Loucy (cell line): ENCODE data around the gene TMEM51.

Experiments
- H2AFZ ChIP-seq: fragments of 200-600 bp; sonication (generic); 2 replicates; pipeline ENCODE4 v1.6.0; 2016; ENCODE audit warnings: antibody characterized with exemption, mild to moderate bottlenecking, low read length, moderate library complexity
- H3F3A ChIP-seq: fragments of 200-600 bp; 2 replicates; pipeline ENCODE4 v1.6.0; 2016; ENCODE audit warnings: antibody characterized with exemption, low read depth, mild to moderate bottlenecking
- H3K27me3 ChIP-seq: fragments of 200-600 bp; sonication (generic); 2 replicates; pipeline ENCODE4 v1.6.1; 2014; ENCODE audit warnings: low read length, mild to moderate bottlenecking; ENCODE audit not compliant: insufficient read depth, poor library complexity, severe bottlenecking
- H3K36me3 ChIP-seq: fragments of 200-600 bp; sonication (generic); 2 replicates; pipeline ENCODE4 v1.6.1; 2016; ENCODE audit warnings: low read length; ENCODE audit not compliant: insufficient read depth
- H3K4me1 ChIP-seq: fragments of 200-600 bp; sonication (generic); 2 replicates; pipeline ENCODE4 v1.5.1; 2014; ENCODE audit warnings: low read length, mild to moderate bottlenecking; ENCODE audit not compliant: insufficient read depth, poor library complexity, severe bottlenecking
- H3K4me2 ChIP-seq: fragments of 200-600 bp; sonication (generic); 2 replicates; pipeline ENCODE4 v1.6.0; 2014; ENCODE audit warnings: antibody characterized with exemption, low read length, low read depth, mild to moderate bottlenecking; ENCODE audit not compliant: poor library complexity, severe bottlenecking
- H3K4me3 ChIP-seq: fragments of 200-600 bp; sonication (generic); 2 replicates; pipeline ENCODE4 v1.5.1; 2014; ENCODE audit warnings: low read length, mild to moderate bottlenecking, mixed read lengths; ENCODE audit not compliant: poor library complexity, severe bottlenecking
- H3K79me2 ChIP-seq: fragments of 200-600 bp; sonication (generic); 2 replicates; pipeline ENCODE4 v1.6.1; 2014; ENCODE audit warnings: low read length; ENCODE audit not compliant: insufficient read depth
- H3K9ac ChIP-seq: fragments of 200-600 bp; sonication (generic); 2 replicates; pipeline ENCODE4 v1.6.0; 2014; ENCODE audit warnings: mild to moderate bottlenecking, low read depth, low read length, moderate library complexity; ENCODE audit not compliant: poor library complexity, severe bottlenecking
- H3K9me2 ChIP-seq: fragments of 200-600 bp; sonication (generic); replicated peaks from 2 replicates; pipeline ENCODE4 v1.6.1; 2016; ENCODE audit warnings: low read depth, low read length, mixed read lengths
- H3K9me3 ChIP-seq: fragments of 200-600 bp; sonication (generic); 2 replicates; pipeline ENCODE4 v1.6.1; 2014; ENCODE audit warnings: mild to moderate bottlenecking, antibody characterized with exemption, low read length, low read depth; ENCODE audit not compliant: insufficient read depth
- H4K20me1 ChIP-seq: fragments of 200-600 bp; sonication (generic); 2 replicates; pipeline ENCODE4 v1.6.0; 2014; ENCODE audit warnings: antibody characterized with exemption, low read length, mild to moderate bottlenecking; ENCODE audit not compliant: insufficient read depth, poor library complexity, severe bottlenecking
- EZH2phosphoT487 ChIP-seq: fragments of 200-600 bp; IDR thresholded peaks from 2 replicates; pipeline ENCODE4 v1.6.1; 2018; ENCODE audit warnings: antibody characterized with exemption, mild to moderate bottlenecking, moderate library complexity, borderline replicate concordance
- TF ChIP-seq, protein P1 (sequence below): fragments of 200-600 bp; sonication (generic); conservative IDR thresholded peaks from 2 replicates; pipeline ENCODE4 v1.5.1; 2014; ENCODE audit warnings: mild to moderate bottlenecking, antibody characterized with exemption, low read length

TMEM51 gene

GRCh38 chr1:15106608-15107007 lies 46.9 kb upstream of the TMEM51 start:
- Histone ChIP-seq H3F3A (no peaks in the 10 kb centered on the region), H3K9me2 (no peaks in the 10 kb centered on the region), H3K79me2 (no peaks in the 10 kb centered on the region), H4K20me1 (no peaks in the 10 kb centered on the region), H3K4me3 (no peak overlapping the region), H3K36me3 (no peaks in the 10 kb centered on the region), H3K27me3 (no peaks in the 10 kb centered on the region), H2AFZ (no peak overlapping the region), H3K4me1 (no peaks in the 10 kb centered on the region), H3K4me2 (no peak overlapping the region), H3K9ac (no peak overlapping the region), H3K9me3 (no peaks in the 10 kb centered on the region)
- TF ChIP-seq EZH2phosphoT487, result no peak
- TF ChIP-seq, protein P1, sequence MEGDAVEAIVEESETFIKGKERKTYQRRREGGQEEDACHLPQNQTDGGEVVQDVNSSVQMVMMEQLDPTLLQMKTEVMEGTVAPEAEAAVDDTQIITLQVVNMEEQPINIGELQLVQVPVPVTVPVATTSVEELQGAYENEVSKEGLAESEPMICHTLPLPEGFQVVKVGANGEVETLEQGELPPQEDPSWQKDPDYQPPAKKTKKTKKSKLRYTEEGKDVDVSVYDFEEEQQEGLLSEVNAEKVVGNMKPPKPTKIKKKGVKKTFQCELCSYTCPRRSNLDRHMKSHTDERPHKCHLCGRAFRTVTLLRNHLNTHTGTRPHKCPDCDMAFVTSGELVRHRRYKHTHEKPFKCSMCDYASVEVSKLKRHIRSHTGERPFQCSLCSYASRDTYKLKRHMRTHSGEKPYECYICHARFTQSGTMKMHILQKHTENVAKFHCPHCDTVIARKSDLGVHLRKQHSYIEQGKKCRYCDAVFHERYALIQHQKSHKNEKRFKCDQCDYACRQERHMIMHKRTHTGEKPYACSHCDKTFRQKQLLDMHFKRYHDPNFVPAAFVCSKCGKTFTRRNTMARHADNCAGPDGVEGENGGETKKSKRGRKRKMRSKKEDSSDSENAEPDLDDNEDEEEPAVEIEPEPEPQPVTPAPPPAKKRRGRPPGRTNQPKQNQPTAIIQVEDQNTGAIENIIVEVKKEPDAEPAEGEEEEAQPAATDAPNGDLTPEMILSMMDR, result no peak

GRCh38 chr1:15107058-15107687 lies 46.4 kb upstream of the TMEM51 start:
- H3K27me3 ChIP-seq, result no peaks in the 10 kb centered on the region
- TF ChIP-seq, protein P1, result no peak
- no peak for TF ChIP-seq EZH2phosphoT487

DNA sequence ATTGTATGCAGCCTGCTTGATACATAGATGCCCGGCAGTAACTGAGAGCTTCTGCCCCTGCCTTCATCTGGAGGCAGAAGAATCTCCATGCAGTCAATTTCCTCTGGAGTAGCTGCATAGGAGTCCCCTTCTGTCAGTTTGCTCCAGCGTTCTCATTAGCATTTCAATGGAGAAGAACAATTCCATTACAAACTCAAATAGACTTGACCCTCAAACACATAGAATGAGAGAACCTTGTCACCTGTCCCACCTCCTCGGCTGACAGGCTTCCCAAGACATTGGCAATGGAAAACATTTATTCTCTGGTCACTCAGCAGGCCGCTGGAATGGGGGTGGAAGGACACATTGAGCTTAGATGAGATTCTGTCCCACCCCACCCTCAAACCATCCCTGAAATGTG lies 45.6 kb upstream of the TMEM51 start:
- H3K4me3 ChIP-seq, result no peak overlapping the region
- TF ChIP-seq, protein P1, result no peak
- no peak for TF ChIP-seq EZH2phosphoT487

More at GRCh38 chr1:15107058-15107687, 46.4 kb upstream of the TMEM51 start:
- H4K20me1 ChIP-seq, result no peaks in the 10 kb centered on the region
- no peaks in the 10 kb centered on the region for H3K9me2 ChIP-seq
- H3F3A ChIP-seq, result no peaks in the 10 kb centered on the region
- no peaks in the 10 kb centered on the region for H3K36me3 ChIP-seq
- H2AFZ ChIP-seq, result no peak overlapping the region
- no peaks in the 10 kb centered on the region for H3K79me2 ChIP-seq
- no peaks in the 10 kb centered on the region for H3K9me3 ChIP-seq
- H3K9ac ChIP-seq, result no peak overlapping the region
- no peak overlapping the region for H3K4me2 ChIP-seq
- no peaks in the 10 kb centered on the region for H3K4me1 ChIP-seq
- H3K4me3 ChIP-seq, result no peak overlapping the region

More for the DNA sequence above, 45.6 kb upstream of the TMEM51 start:
- H3K9ac ChIP-seq, result no peak overlapping the region
- no peaks in the 10 kb centered on the region for H3K79me2 ChIP-seq
- no peak overlapping the region for H2AFZ ChIP-seq
- no peaks in the 10 kb centered on the region for H3K36me3 ChIP-seq
- no peaks in the 10 kb centered on the region for H3K9me2 ChIP-seq
- H3K27me3 ChIP-seq, result no peaks in the 10 kb centered on the region
- H3K4me1 ChIP-seq, result no peaks in the 10 kb centered on the region
- no peak overlapping the region for H3K4me2 ChIP-seq
- H3K9me3 ChIP-seq, result no peaks in the 10 kb centered on the region
- H4K20me1 ChIP-seq, result no peaks in the 10 kb centered on the region
- no peaks in the 10 kb centered on the region for H3F3A ChIP-seq
